Right cardiac atrium (tissue), 5 donors: Measurements from ENCODE around the gene PPM1N. TPM values are rescaled to one million over a fixed set of nuclear protein-coding genes. Genes with fewer than 3 reads are reported as not detected.

Experiments
- ATAC-seq, 2 donors: fragments of 200-7000 bp; cut with Tn5 transposase; one replicate each; pipeline versions ENCODE4 v1.8.0 to v1.9.1; 2020; ENCODE audit warnings: moderate library complexity in 2 of 2, mild to moderate bottlenecking in 1 of 2
- DNase-seq, 3 donors: peaks; one replicate each; pipeline ENCODE4 v3.0.0-alpha.2; 2020
- H3K27ac ChIP-seq: one replicate; pipeline ENCODE4 v1.5.1; 2013; ENCODE audit warnings: mild to moderate bottlenecking, low read length, control low read depth, moderate library complexity
- H3K27me3 ChIP-seq: one replicate; pipeline ENCODE4 v1.6.1; 2013; ENCODE audit not compliant: control insufficient read depth, insufficient read depth
- H3K4me1 ChIP-seq: one replicate; pipeline ENCODE4 v1.6.1; 2013; ENCODE audit warnings: low read length; ENCODE audit not compliant: control insufficient read depth, insufficient read depth
- H3K4me3 ChIP-seq: one replicate; pipeline ENCODE4 v1.5.1; 2013; ENCODE audit warnings: low read length, control low read depth
- H3K9me3 ChIP-seq: one replicate; pipeline ENCODE4 v1.6.1; 2013; ENCODE audit warnings: low read length; ENCODE audit not compliant: control insufficient read depth
- WGBS: extraction: QIAGEN DNeasy Blood & Tissue Kit; methylation state at CpG from one replicate; pipeline ENCODE4 v1.1.7; 2013; 5-methylcytosine and 5-hydroxymethylcytosine counted together
- intact Hi-C, 4 donors: fragments of 100-400 bp; cut with DNase I; formaldehyde crosslinking; loops; one replicate each; pipeline versions ENCODE4 v1.11.0 to v1.14.0; 2022 to 2023
- polyA plus RNA-seq: library from polyadenylated mRNA; stranded (reverse); fragments of 200-250 nt; gene quantifications from one replicate; pipeline ENCODE4 v1.2.3, GENCODE V29; 2013
- total RNA-seq, 4 donors: library from RNA; stranded (reverse); fragmentation: NEBNext Ultra II Directional; extraction: Animal tissue kit (Norgen Biotek cat#: 25700); gene quantifications; one replicate each; pipeline ENCODE4 v1.2.1, GENCODE V29; 2021
- donor health status: healthy with polysubstance abuse.
- donor health status: DM: no; HTN: yes; CAD: no.
- donor health status: DM: no; HTN: no; CAD: no.
- donor health status: DM: no; HTN: yes; CAD: no; lungs with severe emphysema.
- donor health status: DM: yes; HTN: yes; CAD: no.

Gene PPM1N
- total and polyA plus RNA-seq, 5 donors = 0.24 to 0.96 (median 0.91) TPM; not detected in 2

- H3K27ac ChIP-seq = no peak overlapping the region
- no peaks in the 10 kb centered on the region for H3K27me3 ChIP-seq
- intact Hi-C loops = no loop called here
- H3K4me3 ChIP-seq = no peak overlapping the region
- no peaks in the 10 kb centered on the region for H3K9me3 ChIP-seq
- DNase-seq (no peak), ATAC-seq (no peak)
- 87% methylated on average over 16 of the region's 16 CpGs for WGBS
- no peaks in the 10 kb centered on the region for H3K4me1 ChIP-seq
Observed at GRCh38 chr19:45471111-45471930, 26.9 kb upstream of the PPM1N start.

GRCh38 chr19:45471931-45472562, 26.2 kb upstream of the PPM1N start:
- Histone ChIP-seq H3K27me3 (no peaks in the 10 kb centered on the region), H3K4me3 (no peak overlapping the region), H3K9me3 (no peaks in the 10 kb centered on the region), H3K4me1 (no peaks in the 10 kb centered on the region), H3K27ac (no peak overlapping the region)
- no peak for DNase-seq
- no peak for ATAC-seq
- intact Hi-C loops = no loop called here
- WGBS = 50% methylated on average over 7 of the region's 7 CpGs

- ATAC-seq (no peak), DNase-seq (peak in 1 of 3 donors; percentile 66)
- Histone ChIP-seq H3K4me1 (no peaks in the 10 kb centered on the region), H3K27ac (no peak overlapping the region), H3K4me3 (no peak overlapping the region), H3K27me3 (no peaks in the 10 kb centered on the region), H3K9me3 (no peaks in the 10 kb centered on the region)
- WGBS = 21% methylated on average over 44 of the region's 44 CpGs
- intact Hi-C loops = no loop called here
Observed at GRCh38 chr19:45472563-45473366, 25.5 kb upstream of the PPM1N start.

DNA sequence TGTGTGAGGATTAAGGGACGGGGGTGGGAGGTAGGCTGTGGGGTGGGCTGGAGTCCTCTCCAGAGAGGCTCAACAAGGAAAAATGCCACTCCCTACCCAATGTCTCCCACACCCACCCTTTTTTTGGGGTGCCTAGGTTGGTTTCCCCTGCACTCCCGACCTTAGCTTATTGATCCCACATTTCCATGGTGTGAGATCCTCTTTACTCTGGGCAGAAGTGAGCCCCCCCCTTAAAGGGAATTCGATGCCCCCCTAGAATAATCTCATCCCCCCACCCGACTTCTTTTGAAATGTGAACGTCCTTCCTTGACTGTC, 24.9 kb upstream of the PPM1N start:
- WGBS = 38% methylated on average over 5 of the region's 5 CpGs
- ATAC-seq = no peak

DNA sequence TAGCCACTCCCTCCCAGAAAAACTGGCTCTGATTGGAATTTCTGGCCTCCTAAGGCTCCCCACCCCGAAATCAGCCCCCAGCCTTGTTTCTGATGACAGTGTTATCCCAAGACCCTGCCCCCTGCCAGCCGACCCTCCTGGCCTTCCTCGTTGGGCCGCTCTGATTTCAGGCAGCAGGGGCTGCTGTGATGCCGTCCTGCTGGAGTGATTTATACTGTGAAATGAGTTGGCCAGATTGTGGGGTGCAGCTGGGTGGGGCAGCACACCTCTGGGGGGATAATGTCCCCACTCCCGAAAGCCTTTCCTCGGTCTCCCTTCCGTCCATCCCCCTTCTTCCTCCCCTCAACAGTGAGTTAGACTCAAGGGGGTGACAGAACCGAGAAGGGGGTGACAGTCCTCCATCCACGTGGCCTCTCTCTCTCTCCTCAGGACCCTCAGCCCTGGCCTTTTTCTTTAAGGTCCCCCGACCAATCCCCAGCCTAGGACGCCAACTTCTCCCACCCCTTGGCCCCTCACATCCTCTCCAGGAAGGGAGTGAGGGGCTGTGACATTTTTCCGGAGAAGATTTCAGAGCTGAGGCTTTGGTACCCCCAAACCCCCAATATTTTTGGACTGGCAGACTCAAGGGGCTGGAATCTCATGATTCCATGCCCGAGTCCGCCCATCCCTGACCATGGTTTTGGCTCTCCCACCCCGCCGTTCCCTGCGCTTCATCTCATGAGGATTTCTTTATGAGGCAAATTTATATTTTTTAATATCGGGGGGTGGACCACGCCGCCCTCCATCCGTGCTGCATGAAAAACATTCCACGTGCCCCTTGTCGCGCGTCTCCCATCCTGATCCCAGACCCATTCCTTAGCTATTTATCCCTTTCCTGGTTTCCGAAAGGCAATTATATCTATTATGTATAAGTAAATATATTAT, 24.3 kb upstream of the PPM1N start:
- intact Hi-C loops = no loop called here
- Histone ChIP-seq H3K4me3 (no peak overlapping the region), H3K4me1 (no peaks in the 10 kb centered on the region), H3K9me3 (no peaks in the 10 kb centered on the region), H3K27me3 (no peaks in the 10 kb centered on the region), H3K27ac (no peak overlapping the region)
- 69% methylated on average over 27 of the region's 27 CpGs for WGBS
- DNase-seq (no peak), ATAC-seq (no peak)

More for the DNA sequence above, 24.9 kb upstream of the PPM1N start:
- Histone ChIP-seq H3K4me3 (no peak overlapping the region), H3K27me3 (no peaks in the 10 kb centered on the region), H3K9me3 (no peaks in the 10 kb centered on the region), H3K27ac (no peak overlapping the region), H3K4me1 (no peaks in the 10 kb centered on the region)
- no peak for DNase-seq
- intact Hi-C loops = no loop called here

DNA sequence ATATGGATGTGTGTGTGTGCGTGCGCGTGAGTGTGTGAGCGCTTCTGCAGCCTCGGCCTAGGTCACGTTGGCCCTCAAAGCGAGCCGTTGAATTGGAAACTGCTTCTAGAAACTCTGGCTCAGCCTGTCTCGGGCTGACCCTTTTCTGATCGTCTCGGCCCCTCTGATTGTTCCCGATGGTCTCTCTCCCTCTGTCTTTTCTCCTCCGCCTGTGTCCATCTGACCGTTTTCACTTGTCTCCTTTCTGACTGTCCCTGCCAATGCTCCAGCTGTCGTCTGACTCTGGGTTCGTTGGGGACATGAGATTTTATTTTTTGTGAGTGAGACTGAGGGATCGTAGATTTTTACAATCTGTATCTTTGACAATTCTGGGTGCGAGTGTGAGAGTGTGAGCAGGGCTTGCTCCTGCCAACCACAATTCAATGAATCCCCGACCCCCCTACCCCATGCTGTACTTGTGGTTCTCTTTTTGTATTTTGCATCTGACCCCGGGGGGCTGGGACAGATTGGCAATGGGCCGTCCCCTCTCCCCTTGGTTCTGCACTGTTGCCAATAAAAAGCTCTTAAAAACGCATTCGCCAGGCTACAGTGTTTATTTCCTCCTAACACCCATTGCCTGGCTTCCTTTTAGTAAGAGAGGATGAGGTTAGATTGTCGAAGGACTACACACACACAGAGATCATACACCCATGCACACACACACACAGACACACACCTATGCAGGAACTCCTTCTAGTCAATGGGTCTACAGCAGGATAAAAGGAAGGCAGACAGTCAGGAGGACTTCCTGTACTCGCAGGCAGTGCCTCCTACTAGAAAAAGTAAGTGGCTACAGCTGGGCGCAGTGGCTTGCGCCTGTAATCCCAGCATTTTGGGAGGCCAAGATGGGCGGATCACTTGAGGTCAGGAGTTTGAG, 23.4 kb upstream of the PPM1N start:
- no peak overlapping the region for H3K4me3 ChIP-seq
- no peak for ATAC-seq
- no peaks in the 10 kb centered on the region for H3K4me1 ChIP-seq
- no peaks in the 10 kb centered on the region for H3K9me3 ChIP-seq
- 60% methylated on average over 28 of the region's 28 CpGs for WGBS
- intact Hi-C loops = no loop called here
- H3K27me3 ChIP-seq = no peaks in the 10 kb centered on the region
- no peak overlapping the region for H3K27ac ChIP-seq
- DNase-seq = no peak

DNA sequence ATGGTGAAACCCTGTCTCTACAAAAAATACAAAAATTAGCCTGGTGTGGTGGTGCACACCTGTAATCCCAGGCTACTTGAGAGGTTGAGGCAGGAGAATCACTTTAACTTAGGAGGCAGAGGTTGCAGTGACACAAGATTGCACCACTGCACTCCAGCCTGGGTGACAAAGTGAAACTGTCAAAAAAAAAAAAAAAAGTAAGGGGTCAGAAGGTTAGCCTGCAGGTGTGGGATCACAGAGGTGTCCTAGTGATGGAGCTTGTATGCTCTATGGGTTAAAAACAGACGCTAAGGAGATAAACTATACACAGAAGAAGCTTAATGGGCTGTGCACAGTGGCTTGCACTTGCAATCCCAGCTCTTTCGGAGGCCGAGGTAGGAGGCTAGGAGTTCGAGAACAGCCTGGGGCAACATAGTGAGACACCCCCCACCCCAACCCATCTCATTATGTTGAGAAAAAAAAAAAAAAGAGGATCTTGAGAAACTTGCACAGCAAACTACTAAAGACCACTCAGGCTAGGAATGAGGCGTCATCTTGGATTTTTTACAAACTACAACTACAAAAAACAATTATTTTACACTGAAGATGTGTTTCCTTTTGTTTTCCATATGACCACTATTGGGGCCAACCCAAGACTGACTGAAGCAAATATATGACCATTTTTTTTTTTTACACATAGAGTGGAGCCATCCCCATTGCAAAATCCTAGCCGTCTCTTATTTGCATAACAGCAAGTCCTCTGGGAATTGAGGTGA, 22.5 kb upstream of the PPM1N start:
- no peaks in the 10 kb centered on the region for H3K27me3 ChIP-seq
- 74% methylated on average over 6 of the region's 6 CpGs for WGBS
- no peak for DNase-seq
- no peaks in the 10 kb centered on the region for H3K4me1 ChIP-seq
- H3K27ac ChIP-seq = no peak overlapping the region
- ATAC-seq = no peak
- H3K9me3 ChIP-seq = no peaks in the 10 kb centered on the region
- no peak overlapping the region for H3K4me3 ChIP-seq
- intact Hi-C loops = no loop called here

GRCh38 chr19:45476304-45476703, 21.9 kb upstream of the PPM1N start:
- no peaks in the 10 kb centered on the region for H3K4me1 ChIP-seq
- no peak overlapping the region for H3K4me3 ChIP-seq
- no peaks in the 10 kb centered on the region for H3K9me3 ChIP-seq
- 54% methylated on average over 5 of the region's 5 CpGs for WGBS
- no peaks in the 10 kb centered on the region for H3K27me3 ChIP-seq
- intact Hi-C loops = no loop called here
- H3K27ac ChIP-seq = no peak overlapping the region
- DNase-seq (no peak), ATAC-seq (no peak)

DNA sequence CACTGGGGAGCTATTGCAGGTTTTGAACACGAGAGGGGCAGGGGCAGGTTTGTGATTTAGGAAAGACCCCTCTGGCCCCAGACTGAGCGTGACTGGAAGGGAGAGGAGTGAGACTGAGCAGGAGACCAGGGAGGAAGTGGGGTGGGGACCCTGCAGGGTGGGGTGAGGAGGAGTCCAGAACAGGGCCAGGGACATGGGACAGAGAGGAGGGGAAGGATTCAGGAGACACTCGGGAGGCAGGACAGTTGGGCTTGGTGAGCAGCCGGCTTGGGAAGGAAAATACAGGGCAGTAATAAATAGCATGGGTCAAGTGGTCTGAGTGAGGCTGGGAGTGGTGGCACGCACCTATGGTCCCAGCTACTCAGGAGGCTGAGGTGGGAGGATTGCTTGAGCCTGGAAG, 21.1 kb upstream of the PPM1N start:
- H3K27ac ChIP-seq = no peak overlapping the region

More for the DNA sequence above, 21.1 kb upstream of the PPM1N start:
- no peak overlapping the region for H3K4me3 ChIP-seq
- WGBS = 29% methylated on average over 5 of the region's 5 CpGs
- no peaks in the 10 kb centered on the region for H3K4me1 ChIP-seq
- DNase-seq (no peak), ATAC-seq (no peak)
- intact Hi-C loops = no loop called here
- no peaks in the 10 kb centered on the region for H3K27me3 ChIP-seq
- no peaks in the 10 kb centered on the region for H3K9me3 ChIP-seq
